NCI-H524 (cell line): ENCODE data around the gene SGK1.
"Not testable (repeated sequence)": the region's sequence is repeated elsewhere in the genome, so short reads cannot be mapped to it uniquely, and the experiment has no call there.

Source experiments
- DNase-seq, 2 experiments: peaks; one replicate each; lab custom pipeline; 2025; lab: John Stamatoyannopoulos, UW

The SGK1 gene

DNA sequence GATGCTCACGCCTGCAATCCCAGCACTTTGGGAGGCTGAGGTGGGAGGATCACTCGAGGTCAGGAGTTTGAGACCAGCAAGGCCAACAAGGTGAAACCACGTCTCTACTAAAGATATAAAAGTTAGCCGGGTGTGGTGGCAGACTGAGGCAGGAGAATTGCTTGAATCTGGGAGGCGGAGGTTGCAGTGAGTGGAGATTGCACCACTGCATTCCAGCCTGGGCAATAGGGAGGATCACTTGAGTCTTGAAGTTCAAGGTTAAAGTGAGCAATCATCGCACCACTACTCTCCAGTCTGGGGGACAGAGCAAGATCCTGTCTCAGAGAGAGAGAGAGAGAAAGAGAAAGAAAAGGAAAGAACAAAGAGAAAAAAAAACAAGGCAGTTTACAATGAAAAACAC lies 13.5 kb downstream of the SGK1 start:
- not testable (repeated sequence) for DNase-seq

DNA sequence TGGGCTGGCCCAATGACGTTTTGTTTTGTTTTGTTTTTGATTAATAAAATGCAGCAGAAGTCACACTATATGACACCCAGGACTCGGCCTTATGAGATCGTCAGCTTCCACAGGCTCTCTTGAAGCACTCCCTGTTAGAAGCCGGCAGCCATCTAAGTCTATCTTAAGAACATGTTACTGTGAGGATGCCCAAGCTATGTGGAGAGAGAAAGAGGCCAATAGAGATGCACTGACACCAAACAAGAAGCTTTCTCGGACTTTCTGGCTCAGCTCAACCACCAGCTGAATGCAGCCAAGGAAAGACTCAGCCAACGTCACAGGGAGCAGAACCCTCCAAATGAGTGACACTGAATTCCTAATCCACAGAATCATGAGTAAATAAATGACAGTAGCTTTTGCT lies 14.0 kb downstream of the SGK1 start:
- DNase-seq, result no peak

DNA sequence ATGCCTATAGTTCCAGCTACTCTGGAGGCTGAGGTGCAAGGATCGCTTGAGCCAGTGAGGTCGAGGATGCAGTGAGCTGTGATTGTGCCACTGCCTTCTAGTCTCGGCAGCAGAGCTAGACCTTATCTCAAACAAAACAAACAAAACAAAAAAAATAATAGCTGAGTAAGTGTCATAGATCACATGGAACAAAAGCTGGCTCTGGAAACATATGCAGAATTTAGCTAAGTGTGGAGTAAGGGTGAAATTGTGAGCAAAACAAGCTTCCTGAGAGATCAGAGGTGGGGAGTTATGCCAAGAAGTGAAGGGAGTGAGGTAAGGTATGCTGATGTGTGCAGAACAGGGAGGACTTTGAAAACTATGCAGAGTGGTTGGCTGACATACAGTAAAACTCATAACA lies 18.7 kb downstream of the SGK1 start:
- DNase-seq, result no peak

DNA sequence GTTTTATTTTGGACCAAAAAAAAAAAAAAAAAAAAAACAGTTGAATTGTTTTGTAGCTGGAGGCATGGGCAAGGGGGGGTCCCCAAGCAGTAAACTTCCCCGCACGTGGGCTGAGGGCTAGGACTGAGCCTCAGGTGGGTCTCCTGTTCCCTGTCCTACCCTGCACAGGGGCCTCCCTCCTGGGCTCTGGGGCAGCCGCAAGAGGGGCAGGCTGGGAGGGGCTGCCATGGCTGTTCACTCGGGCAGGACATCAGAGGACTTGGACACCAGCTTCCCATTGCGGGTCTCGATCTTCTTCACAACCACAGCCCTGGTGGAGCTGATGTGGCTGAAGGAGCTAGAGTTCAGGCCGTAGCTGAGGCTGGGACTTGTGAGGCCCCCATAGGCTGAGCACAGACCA lies 21.1 kb downstream of the SGK1 start:
- no peak for DNase-seq

DNA sequence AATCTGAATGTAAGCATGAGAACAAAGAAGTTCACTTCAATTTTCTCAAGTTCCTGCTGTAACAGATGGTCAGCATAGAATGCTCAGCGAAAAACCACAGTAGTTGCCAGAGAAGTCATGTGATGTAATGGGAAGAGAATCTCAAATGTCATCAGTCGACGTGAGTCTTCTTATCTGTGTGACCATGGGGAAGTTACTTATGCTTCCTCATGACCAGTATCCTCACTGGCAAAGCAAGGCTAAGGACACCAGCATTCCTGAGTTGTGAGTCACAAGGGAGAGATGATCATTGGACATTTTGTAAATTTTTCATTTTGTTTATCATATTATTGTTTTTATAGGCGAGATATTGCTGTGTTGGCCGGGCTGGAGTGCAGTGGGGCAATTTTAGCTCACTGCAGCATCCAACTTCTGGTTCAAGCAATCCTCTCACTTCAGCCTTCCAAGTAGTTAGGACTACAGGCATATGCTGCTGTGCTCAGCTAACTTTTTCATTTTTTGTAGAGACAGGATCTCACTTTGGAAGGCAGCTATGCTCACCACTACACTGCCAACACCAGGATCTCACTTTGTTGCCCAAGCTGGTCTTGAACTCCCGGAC lies 21.9 kb downstream of the SGK1 start:
- DNase-seq, result peak; percentile 47 to 78

DNA sequence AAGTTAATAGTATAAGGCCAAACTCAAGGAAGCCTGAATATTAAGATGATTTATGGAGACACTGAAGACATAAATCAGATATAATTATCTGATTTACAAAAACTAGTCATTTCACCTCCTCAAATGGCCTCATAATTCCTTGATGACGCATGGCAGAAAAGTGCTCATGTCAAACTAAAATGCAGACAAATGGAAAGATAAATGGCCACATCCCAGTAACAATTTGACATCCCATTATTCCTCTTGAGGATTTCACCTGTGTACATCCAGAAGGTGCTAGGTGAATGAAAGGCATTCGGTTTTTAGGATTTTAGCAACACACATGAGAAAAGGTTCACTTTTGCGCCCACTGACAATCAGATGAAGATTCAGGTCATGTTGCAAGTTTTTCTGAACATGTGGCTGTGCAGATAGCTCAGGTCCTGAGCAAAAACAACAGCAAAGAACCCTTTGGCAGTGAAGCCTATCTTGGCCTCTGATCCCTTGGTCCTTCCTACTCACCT lies 24.2 kb downstream of the SGK1 start:
- no peak for DNase-seq

DNA sequence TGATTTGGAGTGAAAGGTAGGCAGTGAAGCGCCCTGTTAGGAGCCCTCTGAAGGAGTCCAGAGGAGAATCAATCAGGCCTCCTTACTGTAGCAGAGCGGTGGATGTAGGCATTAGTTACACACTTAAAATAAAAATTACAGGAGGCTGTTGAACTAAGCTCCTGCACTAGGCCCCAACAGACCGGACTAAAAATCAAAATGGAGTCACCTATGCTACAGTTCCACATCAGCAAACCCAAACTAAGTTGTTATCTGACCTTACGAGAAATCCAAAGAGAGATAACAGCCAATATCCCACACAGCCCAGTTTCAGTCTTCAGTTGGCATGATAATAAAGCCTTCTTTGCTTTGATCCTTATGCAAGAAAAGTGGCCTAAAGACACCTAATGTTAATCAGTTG lies 26.8 kb downstream of the SGK1 start:
- no peak for DNase-seq

DNA sequence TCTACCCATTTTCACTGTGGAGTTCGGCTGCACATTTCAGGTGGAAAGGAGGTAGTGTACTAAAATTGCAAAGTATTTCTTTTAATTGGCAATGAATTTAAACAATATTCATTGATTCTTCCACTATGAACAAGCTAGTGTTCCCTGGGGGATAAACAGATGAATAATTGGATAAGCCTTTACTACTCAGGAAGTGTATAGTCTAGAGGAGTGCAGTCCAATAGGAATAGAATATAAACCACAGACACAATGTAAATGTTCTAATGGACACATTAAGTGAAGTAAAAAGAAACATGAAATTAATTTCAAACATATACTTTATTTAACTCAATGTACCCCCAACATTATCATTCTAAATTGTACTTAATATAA lies 28.7 kb downstream of the SGK1 start:
- no peak for DNase-seq

DNA sequence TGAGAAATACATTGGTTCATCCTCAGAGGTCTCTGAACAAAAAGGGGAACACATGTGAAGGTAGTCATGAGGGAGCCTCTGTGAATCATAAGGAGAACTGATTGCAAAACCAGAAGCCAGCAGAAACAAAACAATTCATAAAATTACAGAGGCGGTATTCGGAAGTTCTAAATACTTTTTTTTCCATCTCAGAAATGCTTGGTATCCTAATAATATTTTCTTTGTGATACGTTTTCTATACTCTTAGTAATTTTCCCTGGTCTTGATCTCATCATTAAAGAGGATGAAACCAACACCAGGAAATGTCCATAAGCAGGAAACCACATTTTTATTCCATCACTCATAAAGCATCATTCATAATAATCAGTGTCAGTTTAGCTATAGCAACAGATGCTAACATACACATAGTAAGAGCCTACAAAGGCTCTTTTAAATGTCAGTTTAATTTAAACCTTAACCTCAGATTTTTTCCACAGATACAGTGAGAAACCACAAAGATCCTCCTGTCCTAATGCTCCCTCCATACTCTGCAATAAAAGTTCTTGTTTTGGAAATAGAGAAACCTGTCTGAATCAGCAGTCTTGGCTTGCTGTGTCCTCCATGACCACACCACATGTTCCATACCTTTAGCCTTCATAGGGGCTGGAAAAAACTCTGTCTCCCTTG lies 29.2 kb downstream of the SGK1 start:
- no peak for DNase-seq

DNA sequence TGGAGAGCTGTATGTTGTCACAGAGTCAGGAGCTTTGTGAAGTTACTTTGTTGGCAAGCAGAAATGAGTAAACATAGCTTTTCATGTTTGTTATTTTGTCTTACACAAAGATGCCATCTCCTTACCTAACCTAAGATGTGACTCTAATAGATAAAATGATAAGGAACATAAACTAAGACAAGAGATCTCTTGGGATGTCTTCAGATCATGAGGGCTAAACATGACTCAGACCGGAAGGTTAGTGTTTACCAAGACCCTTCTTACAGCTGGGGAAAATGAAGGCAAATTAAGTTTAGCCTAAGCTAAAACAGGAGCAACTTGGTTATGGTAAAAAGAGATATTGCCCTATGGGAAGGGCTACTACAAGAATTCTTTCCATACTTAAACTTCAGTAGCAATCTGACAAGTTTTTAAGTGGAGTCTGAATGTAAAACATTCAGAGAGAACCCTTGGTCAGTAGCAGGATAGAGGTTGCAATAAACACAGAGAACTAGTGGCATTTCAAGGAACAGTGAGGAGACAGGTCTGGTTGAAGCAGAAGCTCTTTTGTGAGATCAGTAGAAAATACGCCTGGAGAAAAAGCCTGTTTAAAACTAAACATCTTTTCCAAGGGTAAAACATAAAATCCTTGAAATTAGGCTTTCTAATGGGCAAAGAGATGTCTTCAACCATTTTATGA lies 29.9 kb downstream of the SGK1 start:
- DNase-seq, result no peak

DNA sequence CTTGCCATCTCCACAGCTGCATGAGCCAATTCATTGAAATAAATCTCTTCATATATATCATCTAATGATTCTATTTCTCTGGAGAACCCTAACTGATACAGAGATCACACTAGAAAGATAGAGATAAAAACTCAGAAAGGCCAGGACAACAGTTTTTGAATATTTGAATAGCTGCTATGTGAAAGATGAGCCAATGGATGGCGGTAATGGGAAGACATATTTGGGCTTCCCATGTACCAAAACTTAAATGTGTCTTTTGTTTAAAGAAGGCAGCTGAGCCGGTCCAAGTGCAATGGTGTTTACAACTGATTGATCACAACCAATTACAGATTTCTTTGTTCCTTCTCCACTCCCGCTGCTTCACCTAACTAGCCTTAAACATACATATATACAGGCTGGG lies 35.1 kb downstream of the SGK1 start:
- DNase-seq, result no peak

DNA sequence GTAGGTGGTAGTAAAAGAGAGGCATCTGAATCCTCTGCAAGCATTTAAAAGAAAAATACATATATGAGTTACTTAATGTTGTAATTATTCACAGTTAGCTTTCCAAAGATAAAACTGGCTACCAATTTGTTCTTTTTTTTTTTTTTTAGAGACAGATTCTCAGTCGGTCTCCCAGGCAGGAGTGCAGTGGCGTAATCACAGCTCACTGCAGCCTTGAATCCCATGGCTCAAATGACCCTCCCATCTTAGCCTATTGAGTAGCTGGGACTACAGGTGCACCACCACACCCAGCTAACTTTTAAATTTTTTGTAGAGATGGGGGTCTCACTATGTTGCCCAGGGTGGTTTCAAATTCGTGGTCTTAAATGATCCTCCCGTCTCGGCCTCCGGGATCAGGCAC lies 36.5 kb downstream of the SGK1 start:
- DNase-seq, result no peak

DNA sequence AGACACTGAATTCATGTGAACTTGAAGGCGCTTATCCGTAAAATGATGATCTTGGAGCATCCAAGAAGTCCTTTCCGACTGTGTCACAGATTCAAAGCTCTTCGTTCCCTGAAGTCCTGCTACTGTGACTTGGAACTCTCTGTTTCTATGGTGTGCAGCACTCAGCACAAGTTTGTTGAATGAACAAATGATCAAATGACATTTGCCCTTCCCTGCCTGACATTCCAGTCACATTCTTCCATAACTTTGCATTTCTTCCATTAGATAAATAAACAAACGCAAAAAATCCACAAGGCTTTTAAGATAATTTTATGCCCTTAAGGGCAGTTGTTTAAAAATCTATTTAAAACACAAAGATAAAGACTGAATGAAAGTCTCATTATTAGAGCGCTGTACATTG lies 39.9 kb downstream of the SGK1 start:
- no peak for DNase-seq

DNA sequence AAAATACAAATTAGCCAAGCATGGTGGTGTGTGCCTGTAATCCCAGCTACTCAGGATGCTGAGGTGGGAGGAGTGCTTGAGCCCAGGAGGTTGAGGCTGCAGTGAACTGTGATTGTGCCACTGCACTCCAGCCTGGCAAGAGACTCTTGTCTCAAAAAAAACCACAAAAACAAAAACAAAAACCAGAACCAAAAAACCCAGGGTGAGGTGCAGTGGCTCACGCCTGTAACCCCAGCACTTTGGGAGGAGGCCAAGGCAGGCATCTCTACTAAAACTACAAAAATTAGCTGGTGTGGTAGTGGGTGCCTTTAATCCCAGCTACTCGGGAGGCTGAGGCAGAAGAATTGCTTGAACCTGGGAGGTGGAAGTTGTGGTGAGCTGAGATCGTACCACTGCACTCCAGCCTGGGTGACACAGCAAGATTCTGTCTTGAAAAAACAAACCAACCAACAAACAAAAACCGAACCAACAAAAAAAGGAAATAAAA lies 41.0 kb downstream of the SGK1 start:
- DNase-seq, result not testable (repeated sequence)

DNA sequence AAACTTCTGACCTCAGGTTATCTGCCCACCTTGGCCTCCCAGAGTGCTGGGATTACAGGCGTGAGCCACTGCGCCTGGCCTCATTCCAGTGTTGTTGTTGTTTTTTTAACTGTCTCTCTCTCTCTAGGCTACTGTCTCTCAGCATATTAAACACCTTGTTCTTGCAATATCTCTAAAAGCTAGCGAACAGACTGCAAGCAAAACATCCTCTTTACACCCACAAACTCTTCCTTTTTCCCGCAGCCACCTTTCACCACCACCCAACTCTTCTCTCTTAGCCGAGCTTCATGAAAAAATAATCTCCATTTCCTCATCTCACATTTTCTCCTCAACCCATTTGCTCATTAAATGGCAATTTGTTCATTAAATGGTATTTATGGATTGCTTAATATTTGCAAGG lies 45.5 kb downstream of the SGK1 start:
- DNase-seq, result no peak

DNA sequence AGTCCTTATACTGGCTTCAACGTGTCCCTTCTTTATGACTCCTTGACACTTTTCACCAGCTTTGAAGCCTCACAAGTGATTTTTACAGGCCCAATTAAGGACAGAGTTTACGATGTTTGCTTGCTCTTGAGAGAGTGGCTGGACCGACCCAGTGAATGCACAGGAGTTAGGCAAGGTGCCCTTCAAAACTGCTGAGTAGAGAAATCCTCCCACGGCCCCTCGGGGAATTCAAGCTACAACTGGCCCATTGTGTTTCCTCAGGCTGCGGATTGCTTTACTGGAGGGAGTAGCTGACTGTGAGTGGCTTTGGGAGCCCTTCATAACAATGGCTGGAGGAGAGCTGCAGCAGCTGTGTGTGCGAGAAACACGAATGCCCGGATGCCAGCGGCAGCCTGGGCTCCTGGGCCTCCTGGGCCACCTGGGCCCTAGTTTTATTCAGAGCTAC lies 50.0 kb downstream of the SGK1 start:
- peak in 1 of 2 experiments; percentile 3 for DNase-seq

DNA sequence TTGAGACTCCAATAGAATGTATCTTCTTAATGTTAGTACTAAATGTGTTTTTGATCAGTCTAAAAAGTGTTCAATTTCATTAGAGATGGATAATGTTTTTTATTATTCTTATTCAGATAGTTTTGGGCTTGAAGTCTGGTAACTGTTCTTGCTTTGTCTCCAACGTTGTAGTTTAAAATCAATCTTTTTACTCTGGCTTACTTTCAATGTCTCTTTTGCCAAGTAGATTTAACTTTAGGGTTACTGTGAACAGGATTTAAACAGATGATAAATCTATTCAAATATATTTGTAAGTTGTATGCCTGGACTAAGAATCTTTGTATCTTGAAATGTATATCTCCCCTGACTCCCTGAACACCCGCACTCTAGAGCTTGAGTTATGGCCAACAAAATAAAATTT lies 51.1 kb downstream of the SGK1 start:
- DNase-seq, result no peak

DNA sequence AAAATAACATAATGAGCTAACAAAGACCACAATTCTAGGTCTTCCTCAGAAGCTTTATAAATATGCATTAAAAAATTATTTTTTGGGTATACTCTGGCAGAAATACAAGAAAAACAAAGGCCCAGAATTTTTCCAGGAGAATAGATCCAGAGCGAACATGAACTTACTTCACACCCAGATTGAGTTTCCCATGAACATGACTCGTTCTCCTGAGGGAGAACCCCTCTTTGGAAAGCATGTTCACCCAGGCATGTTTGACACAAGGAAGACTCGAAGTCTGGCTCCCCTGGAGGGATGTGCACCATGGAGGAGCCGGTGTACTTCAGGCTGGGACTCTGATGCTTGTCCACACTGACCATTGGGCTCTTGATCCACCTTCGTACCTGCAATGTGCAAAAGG lies 56.1 kb downstream of the SGK1 start:
- DNase-seq, result no peak

DNA sequence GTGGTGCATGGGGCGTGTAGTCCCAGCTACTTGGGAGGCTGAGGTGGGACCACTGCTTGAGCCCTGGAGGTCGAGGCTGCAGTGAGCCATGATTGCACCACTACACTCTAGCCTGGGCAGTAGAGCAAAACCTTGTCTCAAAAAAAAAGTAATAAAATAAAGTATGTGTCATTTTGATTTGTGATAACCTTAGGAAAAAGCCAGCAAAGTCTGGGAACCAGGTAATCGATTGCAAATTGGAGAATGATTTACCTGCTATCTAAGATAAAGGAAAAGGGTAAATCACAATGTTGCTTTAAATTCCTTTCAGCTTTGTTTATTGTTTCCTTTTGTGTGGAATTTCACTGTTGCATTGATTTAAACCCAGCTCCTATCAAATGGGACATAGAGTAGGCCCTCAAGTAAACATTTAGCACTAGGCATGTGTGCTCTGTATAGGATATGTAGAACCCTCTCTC lies 59.0 kb downstream of the SGK1 start:
- no peak for DNase-seq

DNA sequence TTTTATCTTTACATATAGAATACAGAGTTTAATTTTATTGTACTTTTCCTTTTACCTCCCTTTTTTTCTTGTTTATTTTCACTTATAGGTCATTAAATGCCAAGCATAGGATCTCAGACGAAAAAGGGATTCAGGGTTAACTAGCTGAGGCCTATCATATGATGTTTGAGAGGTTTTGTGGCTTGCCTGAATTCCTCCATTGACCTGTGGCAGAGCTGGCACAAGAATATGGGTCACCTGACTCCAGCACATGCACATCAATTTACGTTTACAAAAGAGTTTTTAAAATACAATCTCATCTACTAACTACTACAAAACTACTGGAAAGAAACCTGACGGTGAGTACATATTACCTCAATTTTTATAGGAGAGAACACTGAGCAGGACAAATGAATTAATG lies 60.4 kb downstream of the SGK1 start:
- DNase-seq, result no peak

DNA sequence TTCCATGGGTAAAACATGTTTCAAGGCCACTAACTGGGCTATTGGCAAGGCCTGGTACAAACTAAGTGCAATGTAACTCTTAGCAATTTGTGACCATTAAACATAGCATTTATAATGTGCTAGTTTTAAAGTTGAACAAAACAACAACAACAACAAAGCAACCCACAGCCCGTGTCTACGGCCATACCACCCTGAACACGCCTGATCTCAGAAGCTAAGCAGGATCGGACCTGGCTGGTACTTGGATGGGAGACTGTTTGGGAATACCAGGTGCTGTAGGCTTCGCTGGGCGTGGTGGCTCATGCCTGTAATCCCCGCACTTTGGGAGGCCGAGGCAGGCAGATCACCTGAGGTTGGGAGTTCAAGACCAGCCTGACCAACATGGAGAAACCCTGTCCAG lies 61.0 kb downstream of the SGK1 start:
- DNase-seq, result no peak

DNA sequence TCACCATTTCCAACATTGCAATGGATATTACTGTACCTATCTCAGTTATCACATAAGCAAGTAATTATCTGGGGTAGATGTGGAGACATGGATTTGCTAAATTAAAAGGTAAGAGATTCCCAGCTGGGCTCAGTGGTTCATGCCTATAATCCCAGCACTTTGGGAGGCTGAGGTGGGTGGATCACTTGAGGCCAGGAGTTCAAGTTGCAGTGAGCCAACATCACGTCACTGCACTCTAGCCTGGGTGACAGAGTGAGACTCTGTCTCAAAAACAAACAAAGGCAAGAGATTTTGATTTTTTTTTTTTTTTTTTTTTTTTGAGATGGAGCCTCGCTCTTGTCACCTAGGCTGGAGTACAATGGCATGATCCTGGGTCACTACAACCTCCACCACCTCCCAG lies 62.6 kb downstream of the SGK1 start:
- DNase-seq, result not testable (repeated sequence)

DNA sequence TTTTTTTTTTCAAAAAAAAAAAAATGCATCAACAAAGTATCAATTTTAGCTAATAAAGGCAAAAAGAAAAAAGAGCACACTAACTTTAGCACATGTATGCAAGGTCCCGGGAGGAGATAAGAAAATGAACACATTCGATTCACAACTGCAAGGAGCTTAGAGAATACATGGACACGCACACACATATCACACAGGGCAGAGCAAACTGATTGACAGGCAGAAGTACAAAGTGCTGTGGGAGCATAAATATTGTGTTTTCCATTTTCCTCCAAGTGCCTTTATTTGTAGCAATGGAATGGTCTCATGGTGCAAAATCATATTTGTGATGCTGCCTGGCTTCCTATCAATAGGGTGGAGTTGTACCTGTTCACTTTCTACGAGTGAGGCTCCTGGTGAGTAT lies 63.8 kb downstream of the SGK1 start:
- DNase-seq, result no peak
